GM19452 (cell line): ENCODE data around the gene MLLT1.

ENCODE experiments used
- ATAC-seq: cut with Tn5 transposase; IDR thresholded peaks from one replicate; pipeline ENCODE4 v1.9.1; 2021; ENCODE audit not compliant: unreplicated experiment

Gene MLLT1

GRCh38 chr19:6223461-6224307 is 56.1 kb downstream of the MLLT1 start:
- no peak for ATAC-seq

GRCh38 chr19:6222884-6223283 is 56.9 kb downstream of the MLLT1 start:
- ATAC-seq = no peak

GRCh38 chr19:6221878-6222746 is 57.7 kb downstream of the MLLT1 start:
- no peak for ATAC-seq

- ATAC-seq = no peak
These were observed 58.4 kb downstream of the MLLT1 start for GRCh38 chr19:6221220-6221877.

GRCh38 chr19:6220385-6221191 is 59.2 kb downstream of the MLLT1 start:
- no peak for ATAC-seq

GRCh38 chr19:6219586-6220290 is 60.0 kb downstream of the MLLT1 start:
- no peak for ATAC-seq

- ATAC-seq = no peak
These were observed 60.6 kb downstream of the MLLT1 start for GRCh38 chr19:6219147-6219525.

GRCh38 chr19:6218491-6219146 is 61.2 kb downstream of the MLLT1 start:
- ATAC-seq = no peak

GRCh38 chr19:6217752-6218334 is 61.9 kb downstream of the MLLT1 start:
- ATAC-seq = no peak

GRCh38 chr19:6216996-6217751 is 62.6 kb downstream of the MLLT1 start:
- no peak for ATAC-seq

GRCh38 chr19:6216236-6216995 is 63.4 kb downstream of the MLLT1 start:
- ATAC-seq = no peak

GRCh38 chr19:6215701-6216235 is 64.0 kb downstream of the MLLT1 start:
- ATAC-seq = no peak

GRCh38 chr19:6214881-6215541 is 64.8 kb downstream of the MLLT1 start:
- no peak for ATAC-seq

- no peak for ATAC-seq
These were observed 65.8 kb downstream of the MLLT1 start for GRCh38 chr19:6213696-6214641.

- ATAC-seq = no peak
These were observed 66.5 kb downstream of the MLLT1 start for GRCh38 chr19:6213266-6213595.
